BE2C (cell line): ENCODE results near the gene IFRD1.

ENCODE experiments used
- DNase-seq: peaks from one replicate; pipeline ENCODE4 v3.0.0-alpha.2; 2020
- H3K27me3 ChIP-seq: fragments of 250-450 bp; sonication (Bioruptor Pico); 2 replicates; pipeline ENCODE4 v1.5.1; 2020; ENCODE audit warnings: mild to moderate bottlenecking
- H3K36me3 ChIP-seq: fragments of 250-450 bp; sonication (Bioruptor Pico); 2 replicates; pipeline ENCODE4 v1.5.1; 2020; ENCODE audit warnings: mild to moderate bottlenecking
- H3K4me1 ChIP-seq: fragments of 250-450 bp; sonication (Bioruptor Pico); 2 replicates; pipeline ENCODE4 v1.5.1; 2020
- H3K4me3 ChIP-seq: 2 replicates; pipeline ENCODE4 v1.5.1; 2011; ENCODE audit warnings: low read depth, low read length
- H3K9me3 ChIP-seq: fragments of 250-450 bp; sonication (Bioruptor Pico); 2 replicates; pipeline ENCODE4 v1.5.1; 2020
- TF ChIP-seq, protein P1 (sequence below): IDR thresholded peaks from 2 replicates; pipeline ENCODE4 v1.5.1; 2012; ENCODE audit warnings: mild to moderate bottlenecking, low read depth, low read length

Gene IFRD1

DNA sequence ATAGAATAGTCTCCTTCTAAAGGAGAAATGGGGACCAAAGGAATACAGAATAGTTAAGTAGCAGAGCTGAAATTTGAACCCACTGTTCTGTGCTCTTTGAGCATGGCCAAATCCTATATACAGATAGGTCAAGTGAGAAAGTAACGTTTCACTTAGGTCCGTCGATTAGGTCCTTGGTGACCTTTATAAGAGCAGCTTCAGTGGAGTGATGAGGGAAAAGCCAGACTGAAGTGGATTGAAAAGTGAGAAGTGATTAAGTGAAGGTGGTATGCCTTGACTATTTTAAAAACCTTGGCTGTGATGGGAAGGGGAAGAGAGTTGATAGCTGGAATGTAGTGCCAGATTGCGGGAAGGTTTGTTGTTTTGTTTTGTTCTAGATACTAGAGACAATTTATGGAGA lies 19.9 kb downstream of the IFRD1 start:
- Histone ChIP-seq H3K4me3 (no peak overlapping the region), H3K9me3 (no peaks in the 10 kb centered on the region), H3K27me3 (no peaks in the 10 kb centered on the region), H3K4me1 (no peaks in the 10 kb centered on the region), H3K36me3 (peaks cover 95% of the 10 kb centered on the region)
- TF ChIP-seq, protein P1, sequence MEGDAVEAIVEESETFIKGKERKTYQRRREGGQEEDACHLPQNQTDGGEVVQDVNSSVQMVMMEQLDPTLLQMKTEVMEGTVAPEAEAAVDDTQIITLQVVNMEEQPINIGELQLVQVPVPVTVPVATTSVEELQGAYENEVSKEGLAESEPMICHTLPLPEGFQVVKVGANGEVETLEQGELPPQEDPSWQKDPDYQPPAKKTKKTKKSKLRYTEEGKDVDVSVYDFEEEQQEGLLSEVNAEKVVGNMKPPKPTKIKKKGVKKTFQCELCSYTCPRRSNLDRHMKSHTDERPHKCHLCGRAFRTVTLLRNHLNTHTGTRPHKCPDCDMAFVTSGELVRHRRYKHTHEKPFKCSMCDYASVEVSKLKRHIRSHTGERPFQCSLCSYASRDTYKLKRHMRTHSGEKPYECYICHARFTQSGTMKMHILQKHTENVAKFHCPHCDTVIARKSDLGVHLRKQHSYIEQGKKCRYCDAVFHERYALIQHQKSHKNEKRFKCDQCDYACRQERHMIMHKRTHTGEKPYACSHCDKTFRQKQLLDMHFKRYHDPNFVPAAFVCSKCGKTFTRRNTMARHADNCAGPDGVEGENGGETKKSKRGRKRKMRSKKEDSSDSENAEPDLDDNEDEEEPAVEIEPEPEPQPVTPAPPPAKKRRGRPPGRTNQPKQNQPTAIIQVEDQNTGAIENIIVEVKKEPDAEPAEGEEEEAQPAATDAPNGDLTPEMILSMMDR = no peak
- DNase-seq = no peak

GRCh38 chr7:112476390-112477052 lies 26.3 kb downstream of the IFRD1 start:
- TF ChIP-seq, protein P1 = no peak
- Histone ChIP-seq H3K4me1 (peaks cover 10% of the 10 kb centered on the region), H3K4me3 (no peak overlapping the region), H3K9me3 (no peaks in the 10 kb centered on the region), H3K36me3 (peaks cover 50% of the 10 kb centered on the region), H3K27me3 (no peaks in the 10 kb centered on the region)
- DNase-seq = no peak

DNA sequence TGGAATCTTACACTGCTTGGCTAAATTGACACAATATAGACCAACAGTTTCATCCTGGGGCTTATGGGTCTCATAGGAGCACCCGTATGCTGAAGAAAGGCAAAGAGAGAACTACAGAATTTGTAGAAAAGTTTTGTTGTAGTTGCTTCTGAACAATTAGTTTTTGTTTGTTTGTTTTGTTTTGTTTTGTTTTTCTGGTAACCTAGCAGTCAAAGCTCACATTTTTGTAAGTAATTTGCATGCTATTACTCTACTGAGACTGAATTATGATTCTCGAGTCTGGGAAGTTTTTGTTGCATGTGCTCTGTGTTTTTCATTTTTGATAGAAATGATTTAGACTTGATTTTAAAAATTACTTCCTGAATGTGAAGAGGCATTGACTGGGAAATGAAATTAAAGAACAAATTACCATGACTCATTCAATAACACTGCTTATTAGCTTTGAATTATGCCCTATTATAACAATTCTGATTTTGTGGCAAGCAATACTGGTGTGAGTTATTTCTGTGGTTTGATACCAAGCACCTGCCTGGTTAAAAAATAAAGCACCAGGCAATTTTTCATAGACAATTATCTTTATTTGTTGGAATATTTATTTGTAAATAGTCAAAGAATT lies 31.0 kb downstream of the IFRD1 start:
- Histone ChIP-seq H3K4me1 (peaks cover 24% of the 10 kb centered on the region), H3K9me3 (no peaks in the 10 kb centered on the region), H3K27me3 (no peaks in the 10 kb centered on the region), H3K36me3 (peaks cover 13% of the 10 kb centered on the region), H3K4me3 (no peak overlapping the region)
- no peak for DNase-seq
- TF ChIP-seq, protein P1 = no peak

- H3K4me1 ChIP-seq = peaks cover 24% of the 10 kb centered on the region
- H3K9me3 ChIP-seq = no peaks in the 10 kb centered on the region
- TF ChIP-seq, protein P1 = no peak
- DNase-seq = peak; percentile 56
- H3K27me3 ChIP-seq = no peaks in the 10 kb centered on the region
- H3K4me3 ChIP-seq = no peak overlapping the region
- H3K36me3 ChIP-seq = peaks cover 8% of the 10 kb centered on the region
Observed at GRCh38 chr7:112481833-112482670, 31.8 kb downstream of the IFRD1 start.

DNA sequence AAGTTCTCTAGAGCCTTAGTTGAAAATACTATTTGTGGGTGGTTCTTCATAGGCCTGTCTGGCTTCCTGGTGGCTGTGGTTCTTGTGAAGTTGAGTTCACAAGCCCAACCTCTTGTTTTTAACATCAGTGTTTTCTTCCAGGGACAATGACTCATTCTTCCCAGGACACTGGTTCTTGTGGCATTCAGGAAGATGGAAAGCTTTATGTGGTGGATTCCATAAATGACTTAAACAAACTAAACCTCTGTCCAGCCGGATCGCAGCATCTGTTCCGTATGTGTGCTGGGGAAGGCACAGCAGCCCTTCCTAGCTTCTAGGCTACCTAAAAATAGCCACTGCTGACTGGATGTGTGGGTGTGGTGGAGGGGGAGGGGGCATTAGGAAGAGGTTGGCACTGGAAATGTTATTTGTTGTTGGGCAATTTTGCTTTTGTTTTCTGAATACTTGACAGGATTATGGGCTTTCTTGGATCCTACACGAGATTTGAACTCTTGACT lies 34.5 kb downstream of the IFRD1 start:
- TF ChIP-seq, protein P1 = no peak
- no peaks in the 10 kb centered on the region for H3K27me3 ChIP-seq
- H3K36me3 ChIP-seq = peaks cover 8% of the 10 kb centered on the region; the same call in 1 of the 2 replicates
- DNase-seq = no peak
- H3K4me3 ChIP-seq = no peak overlapping the region
- H3K4me1 ChIP-seq = peaks cover 24% of the 10 kb centered on the region
- no peaks in the 10 kb centered on the region for H3K9me3 ChIP-seq
